Gastrocnemius medialis (tissue), 4 donors: ENCODE measurements around the gene SIPA1L2. TPM values are rescaled to one million over a fixed set of nuclear protein-coding genes. Genes with fewer than 3 reads are reported as not detected.
"Not testable (repeated sequence)": the region's sequence is repeated elsewhere in the genome, so short reads cannot be mapped to it uniquely, and the experiment has no call there.

ENCODE experiments used
- ATAC-seq, 2 donors: fragments of 150-250 bp; one replicate each; pipeline ENCODE4 v1.9.1; 2016
- DNase-seq, 2 donors: peaks; one replicate each; pipeline ENCODE4 v3.0.0-alpha.2; 2019
- H3K27ac ChIP-seq, 4 donors: fragments of 200-600 bp; sonication (generic); 1 replicate in 1 of 4; 2 replicates in 3 of 4; pipeline ENCODE4 v1.5.1; 2016 to 2018; ENCODE audit warnings: mild to moderate bottlenecking in 2 of 4, moderate library complexity in 1 of 4
- H3K27me3 ChIP-seq, 3 donors: fragments of 200-600 bp; sonication (generic) in 2 of 3; 1 replicate in 1 of 3; 2 replicates in 2 of 3; pipeline versions ENCODE4 v1.5.1 to v1.6.0; 2016 to 2019; ENCODE audit warnings: mild to moderate bottlenecking in 1 of 3, moderate library complexity in 1 of 3
- H3K36me3 ChIP-seq, 2 donors: fragments of 200-600 bp; sonication (generic) in 1 of 2; one replicate each; pipeline ENCODE4 v1.5.1; 2017 to 2018
- H3K4me1 ChIP-seq, 2 donors: fragments of 200-600 bp; sonication (generic) in 1 of 2; one replicate each; pipeline ENCODE4 v1.5.1; 2016 to 2017; ENCODE audit warnings: mild to moderate bottlenecking in 2 of 2
- H3K4me3 ChIP-seq, 4 donors: fragments of 200-600 bp; sonication (generic) in 3 of 4; 1 replicate in 1 of 4; 2 replicates in 3 of 4; pipeline ENCODE4 v1.5.1; 2016 to 2019; ENCODE audit warnings: mild to moderate bottlenecking in 2 of 4
- H3K9me3 ChIP-seq, 3 donors: fragments of 200-600 bp; sonication (generic) in 2 of 3; 1 replicate in 1 of 3; 2 replicates in 2 of 3; pipeline ENCODE4 v1.5.1; 2016 to 2019
- POLR2A ChIP-seq, 2 donors: fragments of 450-650 bp; IDR thresholded peaks; one replicate each; pipeline ENCODE4 v1.6.1; 2017; ENCODE audit warnings: antibody characterized with exemption in 2 of 2, mild to moderate bottlenecking in 2 of 2, moderate library complexity in 2 of 2
- in situ Hi-C, 4 donors: fragments of 200-750 bp; cut with MboI; loops; one replicate each; pipeline versions ENCODE4 v1.15.0 to v1.8.0; 2017; ENCODE audit warnings: low sequenced_read_pairs in 4 of 4
- intact Hi-C: fragments of 100-400 bp; cut with DNase I; formaldehyde crosslinking; loops from one replicate; pipeline ENCODE4 v1.15.1; 2023; ENCODE audit warnings: low total_unique reads
- total RNA-seq, 4 donors: library from RNA; depleted of rRNA; stranded (reverse); fragments of >200 nt; gene quantifications; one replicate each; pipeline versions ENCODE4 v1.1.0 to v1.2.3, GENCODE V29; 2016
- TF ChIP-seq, protein P1 (sequence below), 5 experiments: fragments of 450-650 bp in 3 of 5; fragments of 200-600 bp in 2 of 5; sonication (generic) in 2 of 5; IDR thresholded peaks in 4 of 5; conservative IDR thresholded peaks in 1 of 5; 1 replicate in 4 of 5; 2 replicates in 1 of 5; pipeline ENCODE4 v1.5.1; 2016 to 2019; ENCODE audit warnings: antibody characterized with exemption in 5 of 5, mild to moderate bottlenecking in 3 of 5, moderate library complexity in 3 of 5

Gene SIPA1L2
- total RNA-seq, 4 donors from 2014 or later = 3.1 to 22.7 (median 3.9) TPM

GRCh38 chr1:232614811-232615210, 15.1 kb downstream of the SIPA1L2 start:
- ATAC-seq = no peak
- no peaks in the 10 kb centered on the region for H3K9me3 ChIP-seq
- intact Hi-C loops = no loop called here
- H3K36me3 ChIP-seq = no peaks in the 10 kb centered on the region
- in situ Hi-C loops = loop anchor here in 2 of 4 donors (25.0 kb wide), 1 partner anchor 753 kb away; no protein-coding TSS in a partner anchor
- H3K27ac ChIP-seq = no peak overlapping the region
- TF ChIP-seq, protein P1, sequence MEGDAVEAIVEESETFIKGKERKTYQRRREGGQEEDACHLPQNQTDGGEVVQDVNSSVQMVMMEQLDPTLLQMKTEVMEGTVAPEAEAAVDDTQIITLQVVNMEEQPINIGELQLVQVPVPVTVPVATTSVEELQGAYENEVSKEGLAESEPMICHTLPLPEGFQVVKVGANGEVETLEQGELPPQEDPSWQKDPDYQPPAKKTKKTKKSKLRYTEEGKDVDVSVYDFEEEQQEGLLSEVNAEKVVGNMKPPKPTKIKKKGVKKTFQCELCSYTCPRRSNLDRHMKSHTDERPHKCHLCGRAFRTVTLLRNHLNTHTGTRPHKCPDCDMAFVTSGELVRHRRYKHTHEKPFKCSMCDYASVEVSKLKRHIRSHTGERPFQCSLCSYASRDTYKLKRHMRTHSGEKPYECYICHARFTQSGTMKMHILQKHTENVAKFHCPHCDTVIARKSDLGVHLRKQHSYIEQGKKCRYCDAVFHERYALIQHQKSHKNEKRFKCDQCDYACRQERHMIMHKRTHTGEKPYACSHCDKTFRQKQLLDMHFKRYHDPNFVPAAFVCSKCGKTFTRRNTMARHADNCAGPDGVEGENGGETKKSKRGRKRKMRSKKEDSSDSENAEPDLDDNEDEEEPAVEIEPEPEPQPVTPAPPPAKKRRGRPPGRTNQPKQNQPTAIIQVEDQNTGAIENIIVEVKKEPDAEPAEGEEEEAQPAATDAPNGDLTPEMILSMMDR (IDR thresholded peaks at IDR 0.05 in 4 of 5, conservative IDR thresholded peaks at IDR 0.05 in 1 of 5) = no peak
- no peak for TF ChIP-seq POLR2A (IDR thresholded peaks at IDR 0.05)
- peaks cover 0 to 3% of the 10 kb centered on the region in 2 donors for H3K4me1 ChIP-seq
- no peak for DNase-seq
- no peak overlapping the region for H3K4me3 ChIP-seq
- H3K27me3 ChIP-seq = no peaks in the 10 kb centered on the region

- ATAC-seq = no peak
- Histone ChIP-seq H3K4me3 (no peak overlapping the region), H3K4me1 (no peaks in the 10 kb centered on the region), H3K27me3 (no peaks in the 10 kb centered on the region), H3K36me3 (no peaks in the 10 kb centered on the region), H3K9me3 (no peaks in the 10 kb centered on the region), H3K27ac (no peak overlapping the region)
- in situ Hi-C loops (loop anchor here in 2 of 4 donors (25.0 kb wide), 1 partner anchor 752 kb away; no protein-coding TSS in a partner anchor), intact Hi-C loops (no loop called here)
- DNase-seq = no peak
- TF ChIP-seq, protein P1 (IDR thresholded peaks at IDR 0.05 in 4 of 5, conservative IDR thresholded peaks at IDR 0.05 in 1 of 5) = no peak
- no peak for TF ChIP-seq POLR2A (IDR thresholded peaks at IDR 0.05)
Observed at GRCh38 chr1:232613752-232614381, 16.1 kb downstream of the SIPA1L2 start.

- not testable (repeated sequence) for H3K4me1 ChIP-seq
Observed at GRCh38 chr1:232612836-232613235, 17.1 kb downstream of the SIPA1L2 start.

DNA sequence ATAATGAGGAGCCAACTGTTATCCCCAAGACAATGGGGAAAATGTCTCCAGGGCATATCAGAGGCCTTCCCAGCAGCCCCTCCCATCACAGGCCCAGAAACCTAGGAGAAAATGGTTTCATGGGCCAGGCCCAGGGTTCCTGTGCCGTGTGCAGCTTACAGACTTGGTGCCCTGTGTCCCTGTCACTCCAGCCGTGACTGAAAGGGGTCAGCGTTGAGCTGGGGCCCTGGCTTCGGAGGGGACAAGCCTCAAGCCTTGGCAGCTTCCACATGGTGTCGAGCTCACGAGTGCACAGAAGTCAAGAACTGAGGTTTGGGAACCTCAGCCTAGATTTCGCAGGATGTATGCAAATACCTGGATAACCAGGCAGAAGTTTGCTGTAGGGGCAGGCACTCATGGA, 18.1 kb downstream of the SIPA1L2 start:
- in situ Hi-C loops = loop anchor here in 2 of 4 donors (25.0 kb wide), 1 partner anchor 750 kb away; no protein-coding TSS in a partner anchor

More at GRCh38 chr1:232612836-232613235, 17.1 kb downstream of the SIPA1L2 start:
- H3K9me3 ChIP-seq, H3K4me3 ChIP-seq, DNase-seq, intact Hi-C loops, ATAC-seq, H3K36me3 ChIP-seq, H3K27ac ChIP-seq, H3K27me3 ChIP-seq: not testable (repeated sequence)
- in situ Hi-C loops = loop anchor here in 2 of 4 donors (25.0 kb wide), 1 partner anchor 751 kb away; no protein-coding TSS in a partner anchor

DNA sequence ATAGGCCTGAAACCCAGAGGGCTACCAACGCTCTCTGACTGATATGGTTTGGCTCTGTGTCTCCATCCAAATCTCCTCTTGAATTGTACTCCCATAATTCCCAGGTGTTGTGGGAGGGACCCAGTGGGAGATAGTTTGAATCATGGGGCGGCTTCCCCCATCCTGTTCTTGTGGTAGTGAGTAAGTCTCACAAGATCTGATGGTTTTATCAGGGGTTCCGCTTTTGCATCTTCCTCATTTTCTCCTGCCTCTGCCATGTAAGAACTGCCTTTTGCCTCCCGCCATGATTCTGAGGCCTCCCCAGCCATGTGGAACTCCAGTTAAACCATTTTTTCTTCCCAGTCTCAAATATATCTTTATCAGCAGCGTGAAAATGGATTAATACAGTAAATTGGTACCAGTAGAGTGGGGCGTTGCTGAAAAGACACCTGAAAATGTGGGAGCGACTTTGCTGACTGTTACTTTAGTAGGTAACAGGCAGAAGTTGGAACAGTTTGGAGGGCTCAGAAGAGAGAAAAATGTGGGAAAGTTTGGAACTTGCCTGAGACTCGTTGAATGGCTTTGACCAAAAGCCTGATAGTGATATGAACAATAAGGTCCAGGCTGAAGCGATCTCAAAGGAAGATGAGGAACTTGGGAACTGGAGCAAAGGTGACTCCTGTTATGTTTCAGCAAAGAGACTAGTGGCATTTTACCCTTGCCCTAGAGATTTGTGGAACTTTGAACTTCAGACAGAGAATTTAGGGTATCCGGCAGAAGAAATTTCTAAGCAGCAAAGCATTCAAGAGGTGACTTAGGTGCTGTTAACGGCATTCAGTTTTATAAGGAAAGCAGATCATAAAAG, 18.8 kb downstream of the SIPA1L2 start:
- H3K4me1 ChIP-seq, ATAC-seq: not testable (repeated sequence)

More for the DNA sequence above, 18.1 kb downstream of the SIPA1L2 start:
- Histone ChIP-seq H3K36me3 (no peaks in the 10 kb centered on the region), H3K4me1 (no peaks in the 10 kb centered on the region), H3K27ac (no peak overlapping the region), H3K9me3 (no peaks in the 10 kb centered on the region), H3K27me3 (no peaks in the 10 kb centered on the region), H3K4me3 (no peak overlapping the region)
- DNase-seq (no peak), ATAC-seq (no peak)
- TF ChIP-seq POLR2A (IDR thresholded peaks at IDR 0.05) = no peak
- TF ChIP-seq, protein P1 (IDR thresholded peaks at IDR 0.05 in 4 of 5, conservative IDR thresholded peaks at IDR 0.05 in 1 of 5) = no peak
- intact Hi-C loops = no loop called here

More for the DNA sequence above, 18.8 kb downstream of the SIPA1L2 start:
- intact Hi-C loops, H3K4me3 ChIP-seq, DNase-seq, H3K27me3 ChIP-seq, H3K9me3 ChIP-seq, H3K27ac ChIP-seq, H3K36me3 ChIP-seq: not testable (repeated sequence)
- in situ Hi-C loops = loop anchor here in 2 of 4 donors (25.0 kb wide), 1 partner anchor 749 kb away; no protein-coding TSS in a partner anchor
